ENCODE data around the gene FGGY. TPM values are rescaled to one million over a fixed set of nuclear protein-coding genes. Genes with fewer than 3 reads are reported as not detected.

FGGY gene
- total and polyA plus RNA-seq, 2 donors (not counting 1 experiment from before 2014, with no cell fraction given) = 6.1 to 38.5 TPM

- H3K27me3 ChIP-seq (replicated peaks in 1 of 4; ENCODE audit: control extremely low read depth in 1 of 4, control insufficient read depth in 3 of 4, insufficient read depth in 4 of 4, low read length in 3 of 4) = no peaks in the 10 kb centered on the region
Observed at GRCh38 chr1:59805554-59805953, 508.7 kb downstream of the FGGY start.

More at GRCh38 chr1:59805554-59805953, 508.7 kb downstream of the FGGY start:
- ChIA-PET POLR2A (no interaction called here), CTCF (interaction anchor here (0.7 kb wide), 1 partner anchor 25 kb away, joined by 4 read pairs; no protein-coding TSS in a partner anchor)
- Mint-ChIP-seq H3K4me3 (no peak overlapping the region), H3K27me3 (peaks cover 34% of the 10 kb centered on the region), H3K27ac (no peak overlapping the region), H3K4me1 (no peaks in the 10 kb centered on the region), H3K9me3 (ENCODE audit: insufficient read depth) (no peaks in the 10 kb centered on the region)
- TF ChIP-seq CTCF (IDR thresholded peaks at IDR 0.05) (no peak), EZH2 (IDR thresholded peaks at IDR 0.05; ENCODE audit: borderline replicate concordance, insufficient read depth, low read depth, low read length, poor library complexity, severe bottlenecking) (no peak)
- intact Hi-C loops (cut with micrococcal nuclease) = no loop called here
- Histone ChIP-seq H4K20me1 (ENCODE audit: control insufficient read depth, insufficient read depth, low read length, poor library complexity, severe bottlenecking) (no peaks in the 10 kb centered on the region), H3K4me3 (ENCODE audit: control extremely low read depth in 1 of 5, extremely low read depth in 1 of 5, insufficient read depth in 1 of 5, low read depth in 2 of 5, low read length in 4 of 5) (no peak overlapping the region), H3K4me2 (replicated peaks; ENCODE audit: low read depth, low read length, poor library complexity, severe bottlenecking) (no peak overlapping the region), H3K4me1 (ENCODE audit: control insufficient read depth in 2 of 2, insufficient read depth in 2 of 2, low read length in 2 of 2) (no peaks in the 10 kb centered on the region), H3K27ac (ENCODE audit: low read length in 2 of 2) (no peak overlapping the region), H3K36me3 (replicated peaks in 1 of 2; ENCODE audit: control extremely low read depth in 1 of 2, control insufficient read depth in 1 of 2, extremely low read depth in 1 of 2, insufficient read depth in 2 of 2, low read length in 1 of 2) (no peaks in the 10 kb centered on the region), H3K9ac (ENCODE audit: low read length) (no peak overlapping the region), H2AFZ (ENCODE audit: insufficient read depth, low read depth, low read length, poor library complexity, severe bottlenecking) (no peak overlapping the region), H3K79me2 (ENCODE audit: control insufficient read depth, insufficient read depth, low read length) (no peaks in the 10 kb centered on the region), H3K9me3 (ENCODE audit: control extremely low read depth in 1 of 3, control insufficient read depth in 2 of 3, insufficient read depth in 1 of 3, low read length in 2 of 3) (no peaks in the 10 kb centered on the region)
- no peak for DNase-seq
- no peak for ATAC-seq (ENCODE audit: low read depth)

Small RNA genes within 50 kb of the gene (small RNA-seq; reads per million reads assigned to genes)
- gene MIR4711 (ENCODE audit: insufficient read length, low read depth, low replicate concordance) = not detected
